ENCODE data around the gene NAA50.

The NAA50 gene

GRCh38 chr3:113741086-113741485 is 5.0 kb downstream of the NAA50 start:
- no peak for DNase-seq

GRCh38 chr3:113736548-113737089 is 9.4 kb downstream of the NAA50 start:
- DNase-seq: no peak

- DNase-seq: no peak
These were observed 14.4 kb downstream of the NAA50 start for GRCh38 chr3:113731694-113732093.

- DNase-seq: no peak
These were observed 15.5 kb downstream of the NAA50 start for GRCh38 chr3:113730550-113730949.

- DNase-seq: no peak
These were observed 17.4 kb downstream of the NAA50 start for GRCh38 chr3:113728661-113729060.

- no peak for DNase-seq
These were observed 24.4 kb downstream of the NAA50 start for GRCh38 chr3:113721636-113722035.

GRCh38 chr3:113719758-113720157 is 26.3 kb downstream of the NAA50 start:
- DNase-seq: no peak

- no peak for DNase-seq
These were observed 26.8 kb downstream of the NAA50 start for GRCh38 chr3:113719294-113719693.

- DNase-seq: no peak
These were observed 28.2 kb downstream of the NAA50 start for GRCh38 chr3:113717818-113718217.

- DNase-seq: no peak
These were observed 28.7 kb downstream of the NAA50 start for GRCh38 chr3:113717308-113717707.

GRCh38 chr3:113714702-113715101 is 31.3 kb downstream of the NAA50 start:
- DNase-seq: no peak

GRCh38 chr3:113712129-113712528 is 33.9 kb downstream of the NAA50 start:
- DNase-seq: no peak

GRCh38 chr3:113707835-113708234 is 38.2 kb downstream of the NAA50 start:
- DNase-seq: no peak

- no peak for DNase-seq
These were observed 47.1 kb downstream of the NAA50 start for GRCh38 chr3:113698956-113699355.

- DNase-seq: no peak
These were observed 47.8 kb downstream of the NAA50 start for GRCh38 chr3:113698213-113698742.

GRCh38 chr3:113697500-113698090 is 48.5 kb downstream of the NAA50 start:
- DNase-seq: no peak

GRCh38 chr3:113696658-113697499 is 49.2 kb downstream of the NAA50 start:
- DNase-seq: peak; percentile 99

- peak; percentile 56 for DNase-seq
These were observed 50.0 kb downstream of the NAA50 start, which contains the start of gene USF3 for GRCh38 chr3:113695786-113696645. TSS of gene USF3 (minus strand) at chr3:113696642. CDS start at chr3:113674878, 21,764 bp downstream.

- DNase-seq: no peak
These were observed 50.6 kb downstream of the NAA50 start for GRCh38 chr3:113695431-113695785.

- DNase-seq: no peak
These were observed 55.6 kb downstream of the NAA50 start for GRCh38 chr3:113690482-113690881.

- no peak for DNase-seq
These were observed 59.9 kb downstream of the NAA50 start for GRCh38 chr3:113685956-113686721.

- no peak for DNase-seq
These were observed 60.9 kb downstream of the NAA50 start for GRCh38 chr3:113685124-113685523.

Measured in NCI-H1092 (cell line).